ENCODE measurements around the gene DRAM1. TPM values are rescaled to one million over a fixed set of nuclear protein-coding genes. Genes with fewer than 3 reads are reported as not detected.

The DRAM1 gene

Small RNA genes within 50 kb of the gene (small RNA-seq; reads per million reads assigned to genes)
- gene RNA5SP369 (not detected), gene RNU6-1183P (not detected)

Measured in skeletal muscle satellite cell (primary cell).